HepG2 (cell line): ENCODE measurements around the gene EEFSEC. TPM values are rescaled to one million over a fixed set of nuclear protein-coding genes. Genes with fewer than 3 reads are reported as not detected.

Experiments used
- ATAC-seq: fragments of 200-7000 bp; cut with Tn5 transposase; 3 replicates; pipeline ENCODE4 v1.9.1; 2020; ENCODE audit warnings: mild to moderate bottlenecking, moderate library complexity
- BruUV-seq: library from RNA; stranded (reverse); fragments of 400-500 nt; replicated peaks from 2 replicates; lab custom pipeline; 2021; lab: Mats Ljungman, UMichigan
- CTCF ChIA-PET: fragments of 300-600 bp; formaldehyde crosslinking; extraction: SDS; loops from one replicate; lab custom pipeline; 2021; ENCODE audit warnings: low total read pairs, inconsistent platforms, low intra/inter-chr PET ratio; lab: Yijun Ruan, JAX
- POLR2A ChIA-PET: fragments of 350-600 bp; sonication (Branson Sonifier 250); formaldehyde crosslinking; loops from one replicate; lab custom pipeline; 2020; ENCODE audit warnings: antibody characterized with exemption, inconsistent platforms; lab: Yijun Ruan, JAX
- DNase-seq: peaks from one replicate; pipeline ENCODE4 v3.0.0-alpha.2; 2015; ENCODE audit warnings: low spot score
- FAIRE-seq: peaks from 3 replicates; lab custom pipeline; 2011; peaks lifted over from hg19 to GRCh38; lab: Jason Lieb, UNC
- H2AFZ ChIP-seq: one replicate; pipeline ENCODE4 v1.6.1; 2011; ENCODE audit warnings: low read length, inconsistent platforms
- H3K27ac ChIP-seq: fragments of 300-600 bp; 3 replicates; pipeline ENCODE4 v1.8.0; 2011; ENCODE audit warnings: mixed run types, mild to moderate bottlenecking, mixed read lengths, low read length, inconsistent platforms; ENCODE audit not compliant: insufficient read depth; ENCODE audit errors: extremely low read length
- H3K27me3 ChIP-seq, 2 experiments: fragments of 200-600 bp in 1 of 2; 2 replicates in 1 of 2; 3 replicates in 1 of 2; pipeline versions ENCODE4 v1.6.0 to v1.8.0; 2011; ENCODE audit warnings: low read length in 2 of 2, mild to moderate bottlenecking in 2 of 2, moderate library complexity in 2 of 2, inconsistent platforms in 1 of 2; ENCODE audit not compliant: insufficient read depth in 2 of 2, control insufficient read depth in 1 of 2
- H3K36me3 ChIP-seq, 2 experiments: fragments of 200-600 bp in 1 of 2; replicated peaks in 1 of 2; 2 replicates in 1 of 2; 3 replicates in 1 of 2; pipeline versions ENCODE4 v1.5.1 to v1.8.0; 2011; ENCODE audit warnings: low read length in 2 of 2, inconsistent platforms in 1 of 2; ENCODE audit not compliant: insufficient read depth in 2 of 2, control insufficient read depth in 1 of 2
- H3K4me1 ChIP-seq: 2 replicates; pipeline ENCODE4 v1.5.1; 2012; ENCODE audit warnings: low read length, inconsistent platforms; ENCODE audit not compliant: insufficient read depth
- H3K4me2 ChIP-seq: 2 replicates; pipeline ENCODE4 v1.6.0; 2011; ENCODE audit warnings: low read depth, low read length, inconsistent platforms
- H3K4me3 ChIP-seq, 3 experiments: fragments of 200-600 bp in 1 of 3; sonication (generic), shearing (Covaris generic) in 1 of 3; replicated peaks in 1 of 3; 2 replicates each; pipeline ENCODE4 v1.5.1; 2011 to 2016; ENCODE audit warnings: low read length in 3 of 3, inconsistent platforms in 2 of 3, low read depth in 2 of 3, mild to moderate bottlenecking in 2 of 3, control low read depth in 1 of 3, mixed read lengths in 1 of 3; ENCODE audit not compliant: insufficient read depth in 1 of 3
- H3K79me2 ChIP-seq: one replicate; pipeline ENCODE4 v1.6.1; 2011; ENCODE audit warnings: low read length, inconsistent platforms; ENCODE audit not compliant: insufficient read depth
- H3K9ac ChIP-seq: 2 replicates; pipeline ENCODE4 v1.6.0; 2011; ENCODE audit warnings: mild to moderate bottlenecking, low read depth, low read length, inconsistent platforms; ENCODE audit not compliant: insufficient read depth
- H3K9me3 ChIP-seq: 2 replicates; pipeline ENCODE4 v1.5.1; 2012; ENCODE audit warnings: mild to moderate bottlenecking, low read length
- H4K20me1 ChIP-seq: 2 replicates; pipeline ENCODE4 v1.6.0; 2011; ENCODE audit warnings: inconsistent platforms, mild to moderate bottlenecking, low read length, moderate library complexity; ENCODE audit not compliant: insufficient read depth
- FOSL2 ChIP-seq: sonication (generic); formaldehyde crosslinking; IDR thresholded peaks from 2 replicates; pipeline ENCODE4 v1.4.0; 2020; ENCODE audit warnings: missing genetic modification reagents
- KLF16 ChIP-seq, 2 experiments: sonication (generic) in 1 of 2; formaldehyde crosslinking in 1 of 2; IDR thresholded peaks; 2 replicates each; pipeline versions ENCODE4 v1.6.1 to v1.8.0; 2016 to 2023; ENCODE audit warnings: missing genetic modification reagents in 2 of 2, missing compliant biosample characterization in 1 of 2
- KLF6 ChIP-seq: IDR thresholded peaks from 2 replicates; pipeline ENCODE4 v1.8.0; 2016; ENCODE audit warnings: missing biosample characterization, missing genetic modification reagents
- PAWR ChIP-seq: sonication (generic); formaldehyde crosslinking; IDR thresholded peaks from 2 replicates; pipeline ENCODE4 v1.4.0; 2020; ENCODE audit warnings: missing genetic modification reagents, mild to moderate bottlenecking, borderline replicate concordance
- REL ChIP-seq: sonication (generic); formaldehyde crosslinking; conservative IDR thresholded peaks from 2 replicates; pipeline ENCODE4 v1.8.0; 2022; ENCODE audit warnings: mild to moderate bottlenecking, missing genetic modification reagents, moderate library complexity
- SMAD9 ChIP-seq: sonication (generic); formaldehyde crosslinking; IDR thresholded peaks from 2 replicates; pipeline ENCODE4 v1.5.1; 2020; ENCODE audit warnings: mild to moderate bottlenecking, missing genetic modification reagents
- SOX6 ChIP-seq, 2 experiments: fragments of 450-650 bp in 1 of 2; sonication (generic) in 1 of 2; formaldehyde crosslinking in 1 of 2; IDR thresholded peaks; 2 replicates each; pipeline versions ENCODE4 v1.4.0 to v1.6.1; 2017 to 2020; ENCODE audit warnings: antibody characterized with exemption in 1 of 2, mild to moderate bottlenecking in 1 of 2, missing genetic modification reagents in 1 of 2
- ZNF253 ChIP-seq: sonication (generic); formaldehyde crosslinking; IDR thresholded peaks from 2 replicates; pipeline ENCODE4 v1.8.0; 2022; ENCODE audit warnings: mild to moderate bottlenecking, missing genetic modification reagents, borderline replicate concordance
- ZNF274 ChIP-seq: sonication (generic); formaldehyde crosslinking; IDR thresholded peaks from 2 replicates; pipeline ENCODE4 v1.5.1; 2020; ENCODE audit warnings: mild to moderate bottlenecking, missing genetic modification reagents
- ZNF367 ChIP-seq: sonication (generic); formaldehyde crosslinking; IDR thresholded peaks from 2 replicates; pipeline ENCODE4 v1.4.0; 2020; ENCODE audit warnings: missing genetic modification reagents, borderline replicate concordance
- ZNF543 ChIP-seq: sonication (generic); formaldehyde crosslinking; IDR thresholded peaks from 2 replicates; pipeline ENCODE4 v1.4.0; 2020; ENCODE audit warnings: mild to moderate bottlenecking, missing genetic modification reagents
- ZNF761 ChIP-seq: sonication (generic); formaldehyde crosslinking; conservative IDR thresholded peaks from 2 replicates; pipeline ENCODE4 v1.4.0; 2020; ENCODE audit warnings: mild to moderate bottlenecking, missing genetic modification reagents
- WGBS: methylation state at CpG from one replicate; pipeline ENCODE4 v1.1.6; 2017; ENCODE audit warnings: low lambda C conversion rate; 5-methylcytosine and 5-hydroxymethylcytosine counted together
- in situ Hi-C: cut with HindIII; loops from 2 replicates; pipeline ENCODE4 v1.10.0; 2017; ENCODE audit warnings: low pct_unique_long_range_greater_than_20kb; ENCODE audit not compliant: extremely low pct_ligation_motif_present
- intact Hi-C: fragments of 100-400 bp; cut with micrococcal nuclease; formaldehyde crosslinking; loops from one replicate; pipeline ENCODE4 v1.10.0; 2022; ENCODE audit not compliant: unreplicated experiment
- polyA plus RNA-seq, 8 experiments: library from polyadenylated mRNA; depleted of rRNA in 3 of 8; stranded (reverse) in 7 of 8; unstranded in 1 of 8; fragments of >200 nt; fragmentation: Illumina TruSeq in 4 of 8; extraction: Trizol in 4 of 8; gene quantifications; 2 replicates each; pipeline versions ENCODE4 v1.2.1 to v1.2.3, GENCODE V29; 2011 to 2016; ENCODE audit warnings: low read depth in 4 of 8, missing spikeins in 1 of 8, mixed read lengths in 1 of 8; ENCODE audit not compliant: insufficient read depth in 1 of 8
- total RNA-seq, 5 experiments: library from RNA; depleted of rRNA; stranded (reverse); fragments of >200 nt; fragmentation: Illumina TruSeq; extraction: Trizol; gene quantifications; 2 replicates each; pipeline ENCODE4 v1.2.3, GENCODE V29; 2016; ENCODE audit warnings: low read depth in 1 of 5

EEFSEC gene
- total and polyA plus RNA-seq, 2 of the 13 experiments (the other 11 are each of a cell fraction or from before 2014, with no cell fraction given): 6.4 to 24.2 TPM

- 100% methylated on average over 3 of the region's 7 CpGs for whole genome bisulfite sequencing
- no peaks in the 10 kb centered on the region for H3K27me3 ChIP-seq
- no peak for FAIRE-seq
- intact Hi-C loops: no loop called here
- TF ChIP-seq ZNF367 (no peak), REL (CRISPR knock-in tag) (no peak), SMAD9 (no peak), FOSL2 (0 out of 2 replicates have a peak, but pooled peaks have one; percentile 9), KLF16 (CRISPR knock-in tag; IDR thresholded peaks at IDR 0.05) (no peak), ZNF253 (CRISPR knock-in tag) (no peak)
- TF ChIP-seq, all 625 proteins: peak for 1
- Histone ChIP-seq H4K20me1 (no peaks in the 10 kb centered on the region), H3K4me3 (no peak overlapping the region), H3K9me3 (no peaks in the 10 kb centered on the region), H3K9ac (no peak overlapping the region), H2AFZ (no peak overlapping the region), H3K27ac (no peak overlapping the region), H3K4me2 (no peak overlapping the region), H3K36me3 (peaks cover 5 to 15% of the 10 kb centered on the region in 2 experiments; a peak in 2 of 5 replicates), H3K79me2 (no peaks in the 10 kb centered on the region), H3K4me1 (no peaks in the 10 kb centered on the region)
- in situ Hi-C loops: no loop called here
- ChIA-PET POLR2A (no interaction called here), CTCF (no interaction called here)
- no peak for DNase-seq
- no peak for ATAC-seq
- BruUV-seq: no TSS peak
Measured at GRCh38 chr3:128274837-128275236, 121.6 kb downstream of the EEFSEC start.

- Histone ChIP-seq H3K27ac (no peak overlapping the region), H3K9me3 (no peaks in the 10 kb centered on the region), H3K27me3 (no peaks in the 10 kb centered on the region), H3K9ac (no peak overlapping the region), H3K4me2 (no peak overlapping the region), H3K4me1 (no peaks in the 10 kb centered on the region)
- in situ Hi-C loops: no loop called here
- 95% methylated on average over 7 of the region's 11 CpGs for WGBS
- FAIRE-seq: no peak
- intact Hi-C loops: no loop called here
- no peak for DNase-seq
- TF ChIP-seq ZNF543 (CRISPR knock-in tag): no peak
- no peak for TF ChIP-seq ZNF761 (CRISPR knock-in tag)
- TF ChIP-seq KLF6: no peak
- no peak for TF ChIP-seq ZNF274
- TF ChIP-seq PAWR (CRISPR knock-in tag): no peak
- TF ChIP-seq SOX6 (IDR thresholded peaks at IDR 0.05): no peak
- no peak for TF ChIP-seq SOX6 (CRISPR knock-in tag; IDR thresholded peaks at IDR 0.05)
- TF ChIP-seq, all 625 proteins: peak for 0
- ChIA-PET CTCF (no interaction called here), POLR2A (no interaction called here)
- ATAC-seq: no peak
- no peak overlapping the region for H2AFZ ChIP-seq
- no TSS peak for BruUV-seq
- no peak overlapping the region for H3K4me3 ChIP-seq
- H3K79me2 ChIP-seq: no peaks in the 10 kb centered on the region
- no peaks in the 10 kb centered on the region for H4K20me1 ChIP-seq
- H3K36me3 ChIP-seq: peaks cover 4 to 10% of the 10 kb centered on the region in 2 experiments; a peak in 2 of 5 replicates
Measured at GRCh38 chr3:128275316-128276145, 122.2 kb downstream of the EEFSEC start.
